Activated CD4-positive, alpha-beta T cell treated with anti-CD3 and anti-CD28 coated beads, Interleukin-2, amount 50 U/mL, for 24 hours (primary cell): Measurements from ENCODE around the gene MED13L.
A peak's percentile ranks its signal among the peaks of the same experiment; 100 is the strongest.

Source experiments
- DNase-seq, 2 donors: peaks; one replicate each; pipeline ENCODE4 v3.0.0-alpha.2; 2020; ENCODE audit warnings: low read depth in 1 of 2, low spot score in 1 of 2

Gene MED13L

GRCh38 chr12:116186482-116187150, 90.9 kb downstream of the MED13L start:
- no peak for DNase-seq

- DNase-seq: no peak
Observed at GRCh38 chr12:116184763-116185162, 92.7 kb downstream of the MED13L start.

- DNase-seq: no peak
Observed at GRCh38 chr12:116183741-116184141, 93.8 kb downstream of the MED13L start.

GRCh38 chr12:116182359-116183063, 95.0 kb downstream of the MED13L start:
- no peak for DNase-seq

GRCh38 chr12:116180448-116180847, 97.0 kb downstream of the MED13L start:
- DNase-seq: no peak

- no peak for DNase-seq
Observed at GRCh38 chr12:116179384-116179783, 98.1 kb downstream of the MED13L start.

GRCh38 chr12:116177017-116177416, 100.5 kb downstream of the MED13L start:
- DNase-seq: no peak

- no peak for DNase-seq
Observed at GRCh38 chr12:116174904-116175303, 102.6 kb downstream of the MED13L start.

GRCh38 chr12:116174006-116174405, 103.5 kb downstream of the MED13L start:
- no peak for DNase-seq

- peak in 1 of 2 donors; percentile 45 for DNase-seq
Observed at GRCh38 chr12:116172224-116172849, 105.2 kb downstream of the MED13L start.

GRCh38 chr12:116171549-116171948, 105.9 kb downstream of the MED13L start:
- DNase-seq: no peak

GRCh38 chr12:116169071-116169470, 108.4 kb downstream of the MED13L start:
- DNase-seq: no peak

GRCh38 chr12:116166306-116166705, 111.2 kb downstream of the MED13L start:
- DNase-seq: no peak

- DNase-seq: no peak
Observed at GRCh38 chr12:116165036-116165425, 112.5 kb downstream of the MED13L start.

GRCh38 chr12:116164250-116165035, 113.0 kb downstream of the MED13L start:
- no peak for DNase-seq

GRCh38 chr12:116162071-116162470, 115.4 kb downstream of the MED13L start:
- DNase-seq: no peak

GRCh38 chr12:116161588-116161987, 115.9 kb downstream of the MED13L start:
- DNase-seq: no peak

GRCh38 chr12:116160883-116161458, 116.5 kb downstream of the MED13L start:
- DNase-seq: no peak

- no peak for DNase-seq
Observed at GRCh38 chr12:116160231-116160630, 117.3 kb downstream of the MED13L start.

- no peak for DNase-seq
Observed at GRCh38 chr12:116159593-116160200, 117.8 kb downstream of the MED13L start.

GRCh38 chr12:116159175-116159574, 118.3 kb downstream of the MED13L start:
- no peak for DNase-seq
